ENCODE measurements around the gene CBR3. TPM values are rescaled to one million over a fixed set of nuclear protein-coding genes. Genes with fewer than 3 reads are reported as not detected.
"Not testable (repeated sequence)": the region's sequence is repeated elsewhere in the genome, so short reads cannot be mapped to it uniquely, and the experiment has no call there.

The CBR3 gene
- total RNA-seq, 2 experiments from 2014 or later: 2.6 to 3.0 TPM

DNA sequence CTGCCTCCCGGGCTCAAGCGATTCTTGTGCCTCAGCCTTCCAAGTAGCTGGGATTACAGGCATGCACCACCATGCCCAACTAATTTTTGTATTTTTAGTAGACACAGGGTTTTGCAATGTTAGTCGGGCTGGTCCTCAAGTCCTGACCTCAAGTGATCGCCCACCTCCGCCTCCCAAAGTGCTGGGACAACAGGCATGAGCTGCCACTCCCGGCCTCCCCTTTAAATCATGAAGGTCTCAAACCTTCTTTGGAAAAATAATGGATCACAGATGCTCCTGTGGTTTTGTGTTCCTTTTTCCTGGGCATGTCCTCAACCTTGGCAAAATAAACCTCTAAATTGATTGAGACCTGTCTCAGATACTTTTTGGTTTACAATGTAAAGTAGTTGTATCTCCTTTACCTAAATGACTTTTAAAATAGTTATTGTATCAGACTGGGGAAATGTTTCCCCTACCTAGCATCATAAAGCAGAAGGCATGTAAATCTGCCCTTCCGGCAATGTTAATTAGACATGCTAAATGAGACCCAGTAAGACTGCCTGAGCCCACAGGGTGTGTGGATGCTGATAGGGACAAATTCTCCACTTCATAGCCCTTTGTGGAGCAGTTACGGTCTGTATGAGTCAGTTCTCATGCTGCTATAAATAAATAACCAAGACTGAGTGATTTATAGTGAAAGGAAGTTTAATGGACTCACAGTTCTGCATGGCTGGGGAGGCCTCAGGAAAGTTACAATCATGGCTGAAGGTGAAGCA is 37.3 kb upstream of the CBR3 start:
- Histone ChIP-seq H3K4me1 (ENCODE audit: insufficient read depth, low read length) (no peaks in the 10 kb centered on the region), H3K9me3 (ENCODE audit: control insufficient read depth in 1 of 2, insufficient read depth in 1 of 2, low read length in 2 of 2) (peaks cover 11 to 14% of the 10 kb centered on the region in 2 experiments), H3K27ac (ENCODE audit: low read depth in 1 of 2, low read length in 2 of 2) (no peak overlapping the region), H3K27me3 (ENCODE audit: control insufficient read depth in 1 of 2, insufficient read depth in 2 of 2, low read length in 2 of 2) (peaks cover 0 to 5% of the 10 kb centered on the region in 2 experiments), H3K4me3 (ENCODE audit: low read length) (no peak overlapping the region), H3K36me3 (ENCODE audit: insufficient read depth, low read length) (no peaks in the 10 kb centered on the region)
- ATAC-seq (ENCODE audit: poor library complexity): no peak
- POLR2A ChIA-PET: interaction anchor here (0.6 kb wide), 1 partner anchor 223 kb away, joined by 3 read pairs; no protein-coding TSS in a partner anchor
- Mint-ChIP-seq H3K9me3 (peaks cover 5% of the 10 kb centered on the region), H3K36me3 (ENCODE audit: low read depth) (peaks cover 6% of the 10 kb centered on the region), H3K4me3 (no peak overlapping the region), H3K27ac (no peak overlapping the region), H3K4me1 (ENCODE audit: low read depth) (no peaks in the 10 kb centered on the region), H3K27me3 (peaks cover 27% of the 10 kb centered on the region)
- intact Hi-C loops (cut with DNase I, micrococcal nuclease): no loop called here
- TF ChIP-seq, protein P1, sequence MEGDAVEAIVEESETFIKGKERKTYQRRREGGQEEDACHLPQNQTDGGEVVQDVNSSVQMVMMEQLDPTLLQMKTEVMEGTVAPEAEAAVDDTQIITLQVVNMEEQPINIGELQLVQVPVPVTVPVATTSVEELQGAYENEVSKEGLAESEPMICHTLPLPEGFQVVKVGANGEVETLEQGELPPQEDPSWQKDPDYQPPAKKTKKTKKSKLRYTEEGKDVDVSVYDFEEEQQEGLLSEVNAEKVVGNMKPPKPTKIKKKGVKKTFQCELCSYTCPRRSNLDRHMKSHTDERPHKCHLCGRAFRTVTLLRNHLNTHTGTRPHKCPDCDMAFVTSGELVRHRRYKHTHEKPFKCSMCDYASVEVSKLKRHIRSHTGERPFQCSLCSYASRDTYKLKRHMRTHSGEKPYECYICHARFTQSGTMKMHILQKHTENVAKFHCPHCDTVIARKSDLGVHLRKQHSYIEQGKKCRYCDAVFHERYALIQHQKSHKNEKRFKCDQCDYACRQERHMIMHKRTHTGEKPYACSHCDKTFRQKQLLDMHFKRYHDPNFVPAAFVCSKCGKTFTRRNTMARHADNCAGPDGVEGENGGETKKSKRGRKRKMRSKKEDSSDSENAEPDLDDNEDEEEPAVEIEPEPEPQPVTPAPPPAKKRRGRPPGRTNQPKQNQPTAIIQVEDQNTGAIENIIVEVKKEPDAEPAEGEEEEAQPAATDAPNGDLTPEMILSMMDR (IDR thresholded peaks at IDR 0.05): no peak
- CTCF ChIA-PET: no interaction called here
- DNase-seq: no peak

DNA sequence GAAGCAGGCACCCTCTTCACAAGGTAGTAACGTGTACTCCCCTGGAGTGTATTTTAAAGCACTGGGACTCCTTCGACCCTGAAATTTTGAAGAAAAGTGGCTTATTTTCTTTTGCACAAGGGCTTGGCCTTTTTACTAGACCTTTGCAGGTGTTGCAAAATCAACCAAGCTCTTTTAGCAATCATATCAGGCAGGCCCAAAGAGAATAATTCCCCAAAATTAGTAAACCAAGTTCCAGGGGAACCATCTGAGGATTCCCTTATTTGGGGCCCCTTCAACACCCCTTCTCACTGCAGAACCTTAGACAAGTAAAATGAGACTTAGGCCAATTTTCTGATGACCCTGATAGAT is 36.7 kb upstream of the CBR3 start:
- Histone ChIP-seq H3K4me1 (ENCODE audit: insufficient read depth, low read length) (no peaks in the 10 kb centered on the region), H3K36me3 (ENCODE audit: insufficient read depth, low read length) (no peaks in the 10 kb centered on the region), H3K27ac (ENCODE audit: low read depth in 1 of 2, low read length in 2 of 2) (no peak overlapping the region), H3K27me3 (ENCODE audit: control insufficient read depth in 1 of 2, insufficient read depth in 2 of 2, low read length in 2 of 2) (no peaks in the 10 kb centered on the region), H3K4me3 (ENCODE audit: low read length) (no peak overlapping the region), H3K9me3 (ENCODE audit: control insufficient read depth in 1 of 2, insufficient read depth in 1 of 2, low read length in 2 of 2) (peaks cover 6 to 11% of the 10 kb centered on the region in 2 experiments)
- H3K9me3 Mint-ChIP-seq: peaks cover 5% of the 10 kb centered on the region
- intact Hi-C loops (cut with DNase I, micrococcal nuclease): no loop called here
- DNase-seq (no peak), ATAC-seq (ENCODE audit: poor library complexity) (no peak)
- ChIA-PET CTCF (no interaction called here), POLR2A (no interaction called here)
- no peak overlapping the region for H3K27ac Mint-ChIP-seq
- H3K36me3 Mint-ChIP-seq (ENCODE audit: low read depth): peaks cover 6% of the 10 kb centered on the region
- TF ChIP-seq, protein P1 (IDR thresholded peaks at IDR 0.05): no peak
- H3K27me3 Mint-ChIP-seq: peaks cover 29% of the 10 kb centered on the region
- H3K4me3 Mint-ChIP-seq: no peak overlapping the region
- H3K4me1 Mint-ChIP-seq (ENCODE audit: low read depth): no peaks in the 10 kb centered on the region

DNA sequence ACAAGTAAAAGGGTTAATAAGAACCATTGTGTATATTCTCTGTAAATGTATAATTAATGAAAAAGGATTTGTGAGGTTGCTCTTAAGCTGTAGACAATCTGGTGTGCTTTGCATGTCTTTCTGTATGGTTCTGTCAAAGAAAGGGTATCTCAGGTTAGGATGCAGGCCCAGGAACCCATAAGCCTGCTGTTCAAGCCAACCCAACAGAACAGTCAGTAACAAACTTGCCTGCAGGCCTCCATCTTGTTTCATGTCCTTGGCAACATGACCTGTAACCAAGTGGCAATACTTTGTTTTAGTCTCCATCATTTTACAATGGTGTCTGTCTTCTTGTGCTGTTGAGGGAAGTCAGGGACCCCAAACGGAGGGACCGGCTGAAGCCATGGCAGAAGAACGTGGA is 35.9 kb upstream of the CBR3 start:
- no peak overlapping the region for H3K27ac Mint-ChIP-seq
- no peak for ATAC-seq (ENCODE audit: poor library complexity)
- CTCF ChIA-PET: no interaction called here

DNA sequence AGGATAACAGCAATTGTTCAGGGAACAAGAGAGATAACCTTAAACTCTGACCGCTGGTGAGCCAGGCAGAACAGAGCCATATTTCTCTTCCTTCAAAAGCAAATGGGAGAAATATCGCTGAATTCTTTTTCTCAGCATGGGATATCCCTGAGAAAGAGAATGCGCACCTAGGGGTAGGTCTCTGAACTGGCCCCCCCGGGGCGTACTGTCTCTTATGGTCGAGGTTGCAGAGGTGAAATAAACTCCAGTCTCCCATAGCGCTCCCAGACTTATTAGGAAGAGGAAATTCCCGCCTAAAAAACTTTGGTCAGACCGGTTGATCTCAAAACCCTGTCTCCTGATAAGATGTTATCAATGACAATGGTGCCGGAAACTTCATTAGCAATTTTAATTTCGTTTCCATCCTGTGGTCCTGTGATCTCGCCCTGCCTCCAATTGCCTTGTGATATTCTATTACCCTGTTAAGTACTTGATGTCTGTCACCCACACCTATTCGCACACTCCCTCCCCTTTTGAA is 35.1 kb upstream of the CBR3 start:
- H3K4me1 Mint-ChIP-seq (ENCODE audit: low read depth); H3K4me3 ChIP-seq (ENCODE audit: low read length); intact Hi-C loops (cut with DNase I, micrococcal nuclease); H3K36me3 Mint-ChIP-seq (ENCODE audit: low read depth); POLR2A ChIA-PET; H3K27me3 ChIP-seq (ENCODE audit: control insufficient read depth in 1 of 2, insufficient read depth in 2 of 2, low read length in 2 of 2); H3K9me3 Mint-ChIP-seq; H3K27ac Mint-ChIP-seq; H3K9me3 ChIP-seq (ENCODE audit: control insufficient read depth in 1 of 2, insufficient read depth in 1 of 2, low read length in 2 of 2); H3K36me3 ChIP-seq (ENCODE audit: insufficient read depth, low read length); H3K4me3 Mint-ChIP-seq; ATAC-seq (ENCODE audit: poor library complexity); CTCF ChIA-PET; DNase-seq; H3K27ac ChIP-seq (ENCODE audit: low read depth in 1 of 2, low read length in 2 of 2); H3K4me1 ChIP-seq (ENCODE audit: insufficient read depth, low read length): not testable (repeated sequence)
- peaks cover 39% of the 10 kb centered on the region for H3K27me3 Mint-ChIP-seq

More for the DNA sequence above, 35.9 kb upstream of the CBR3 start:
- Histone ChIP-seq H3K4me1 (ENCODE audit: insufficient read depth, low read length) (no peaks in the 10 kb centered on the region), H3K4me3 (ENCODE audit: low read length) (no peak overlapping the region), H3K36me3 (ENCODE audit: insufficient read depth, low read length) (no peaks in the 10 kb centered on the region), H3K27me3 (ENCODE audit: control insufficient read depth in 1 of 2, insufficient read depth in 2 of 2, low read length in 2 of 2) (peaks cover 0 to under 1% of the 10 kb centered on the region in 2 experiments), H3K9me3 (ENCODE audit: control insufficient read depth in 1 of 2, insufficient read depth in 1 of 2, low read length in 2 of 2) (peaks cover 2 to 5% of the 10 kb centered on the region in 2 experiments), H3K27ac (ENCODE audit: low read depth in 1 of 2, low read length in 2 of 2) (no peak overlapping the region)
- Mint-ChIP-seq H3K36me3 (ENCODE audit: low read depth) (no peaks in the 10 kb centered on the region), H3K4me1 (ENCODE audit: low read depth) (peaks cover under 1% of the 10 kb centered on the region), H3K4me3 (no peak overlapping the region), H3K9me3 (no peaks in the 10 kb centered on the region), H3K27me3 (peaks cover 31% of the 10 kb centered on the region)
- POLR2A ChIA-PET: no interaction called here
- TF ChIP-seq, protein P1 (IDR thresholded peaks at IDR 0.05): no peak
- intact Hi-C loops (cut with DNase I, micrococcal nuclease): no loop called here
- no peak for DNase-seq

Data from CD4-positive, alpha-beta T cell (primary cell).